NB4 (cell line): ENCODE results near the gene SEC16A.

Experiments used
- DNase-seq: peaks from one replicate; pipeline ENCODE4 v3.0.0; 2010; ENCODE audit warnings: low read depth
- H3K4me3 ChIP-seq: one replicate; pipeline ENCODE4 v1.5.1; 2011; ENCODE audit warnings: mild to moderate bottlenecking, low read depth, low read length, moderate library complexity
- MYC ChIP-seq: IDR thresholded peaks from 2 replicates; pipeline ENCODE4 v1.6.1; 2011; ENCODE audit warnings: low read depth, low read length
- POLR2A ChIP-seq: IDR thresholded peaks from 2 replicates; pipeline ENCODE4 v1.6.1; 2011; ENCODE audit warnings: mild to moderate bottlenecking; ENCODE audit not compliant: insufficient read length; ENCODE audit errors: extremely low read depth
- TF ChIP-seq, protein P1 (sequence below): IDR thresholded peaks from 2 replicates; pipeline ENCODE4 v1.6.1; 2011; ENCODE audit warnings: low read depth, low read length
- TF ChIP-seq, protein P2 (sequence below): IDR thresholded peaks from one replicate; pipeline ENCODE4 v1.5.1; 2012; ENCODE audit warnings: low read depth, low read length

SEC16A gene

DNA sequence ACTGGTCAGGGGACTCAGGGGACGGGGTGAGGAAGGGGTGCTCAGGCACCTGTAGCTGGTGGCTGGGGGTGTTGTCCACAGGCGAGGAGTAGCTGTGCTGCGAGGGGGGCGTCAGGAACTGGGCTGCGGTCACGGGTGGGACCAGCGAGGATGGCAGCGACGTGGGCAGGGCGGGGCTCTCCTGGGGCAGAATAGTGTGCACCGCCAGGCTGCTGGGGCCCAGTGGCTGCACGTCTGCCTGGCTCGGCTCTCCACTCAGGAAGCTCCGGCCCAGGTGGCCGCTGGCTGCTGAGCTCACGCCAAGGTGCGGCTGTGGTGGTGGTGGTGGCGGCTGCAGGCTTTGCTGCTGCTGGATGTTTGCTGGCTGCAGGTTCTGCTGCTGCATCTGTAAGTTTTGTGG is 13.3 kb upstream of the SEC16A start:
- no peak overlapping the region for H3K4me3 ChIP-seq
- TF ChIP-seq POLR2A (no peak), MYC (no peak)
- TF ChIP-seq, protein P1, sequence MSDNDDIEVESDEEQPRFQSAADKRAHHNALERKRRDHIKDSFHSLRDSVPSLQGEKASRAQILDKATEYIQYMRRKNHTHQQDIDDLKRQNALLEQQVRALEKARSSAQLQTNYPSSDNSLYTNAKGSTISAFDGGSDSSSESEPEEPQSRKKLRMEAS = no peak
- TF ChIP-seq, protein P2, sequence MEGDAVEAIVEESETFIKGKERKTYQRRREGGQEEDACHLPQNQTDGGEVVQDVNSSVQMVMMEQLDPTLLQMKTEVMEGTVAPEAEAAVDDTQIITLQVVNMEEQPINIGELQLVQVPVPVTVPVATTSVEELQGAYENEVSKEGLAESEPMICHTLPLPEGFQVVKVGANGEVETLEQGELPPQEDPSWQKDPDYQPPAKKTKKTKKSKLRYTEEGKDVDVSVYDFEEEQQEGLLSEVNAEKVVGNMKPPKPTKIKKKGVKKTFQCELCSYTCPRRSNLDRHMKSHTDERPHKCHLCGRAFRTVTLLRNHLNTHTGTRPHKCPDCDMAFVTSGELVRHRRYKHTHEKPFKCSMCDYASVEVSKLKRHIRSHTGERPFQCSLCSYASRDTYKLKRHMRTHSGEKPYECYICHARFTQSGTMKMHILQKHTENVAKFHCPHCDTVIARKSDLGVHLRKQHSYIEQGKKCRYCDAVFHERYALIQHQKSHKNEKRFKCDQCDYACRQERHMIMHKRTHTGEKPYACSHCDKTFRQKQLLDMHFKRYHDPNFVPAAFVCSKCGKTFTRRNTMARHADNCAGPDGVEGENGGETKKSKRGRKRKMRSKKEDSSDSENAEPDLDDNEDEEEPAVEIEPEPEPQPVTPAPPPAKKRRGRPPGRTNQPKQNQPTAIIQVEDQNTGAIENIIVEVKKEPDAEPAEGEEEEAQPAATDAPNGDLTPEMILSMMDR = no peak
- no peak for DNase-seq

DNA sequence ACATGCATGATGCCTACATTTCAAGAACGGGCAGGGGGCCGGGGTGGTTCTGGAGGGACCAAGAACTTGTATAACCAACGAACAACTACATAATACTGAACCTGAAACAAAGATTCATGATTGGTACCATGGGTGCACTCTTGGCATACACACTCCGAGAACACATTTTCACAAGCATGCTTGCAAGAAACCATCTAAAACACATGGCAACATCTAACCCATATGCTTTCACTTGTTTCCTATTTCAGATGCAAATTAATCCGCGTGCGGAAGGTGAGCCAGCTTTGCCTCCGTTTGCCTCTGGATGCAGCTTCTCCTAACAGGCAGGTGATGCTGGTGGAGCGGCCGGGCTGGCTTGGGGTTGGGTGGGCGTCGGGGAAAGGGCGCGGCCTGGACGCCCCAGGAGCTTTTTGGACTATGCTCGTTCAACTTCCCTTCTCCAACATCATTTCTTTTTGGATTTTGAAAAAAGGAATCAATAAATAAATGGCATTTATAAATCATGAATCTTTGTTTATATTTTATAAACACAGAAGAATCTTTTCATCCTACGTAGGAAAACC is 12.5 kb upstream of the SEC16A start:
- TF ChIP-seq MYC (no peak), POLR2A (no peak)
- TF ChIP-seq, protein P2 = no peak
- TF ChIP-seq, protein P1 = no peak
- DNase-seq = no peak
- H3K4me3 ChIP-seq = no peak overlapping the region

DNA sequence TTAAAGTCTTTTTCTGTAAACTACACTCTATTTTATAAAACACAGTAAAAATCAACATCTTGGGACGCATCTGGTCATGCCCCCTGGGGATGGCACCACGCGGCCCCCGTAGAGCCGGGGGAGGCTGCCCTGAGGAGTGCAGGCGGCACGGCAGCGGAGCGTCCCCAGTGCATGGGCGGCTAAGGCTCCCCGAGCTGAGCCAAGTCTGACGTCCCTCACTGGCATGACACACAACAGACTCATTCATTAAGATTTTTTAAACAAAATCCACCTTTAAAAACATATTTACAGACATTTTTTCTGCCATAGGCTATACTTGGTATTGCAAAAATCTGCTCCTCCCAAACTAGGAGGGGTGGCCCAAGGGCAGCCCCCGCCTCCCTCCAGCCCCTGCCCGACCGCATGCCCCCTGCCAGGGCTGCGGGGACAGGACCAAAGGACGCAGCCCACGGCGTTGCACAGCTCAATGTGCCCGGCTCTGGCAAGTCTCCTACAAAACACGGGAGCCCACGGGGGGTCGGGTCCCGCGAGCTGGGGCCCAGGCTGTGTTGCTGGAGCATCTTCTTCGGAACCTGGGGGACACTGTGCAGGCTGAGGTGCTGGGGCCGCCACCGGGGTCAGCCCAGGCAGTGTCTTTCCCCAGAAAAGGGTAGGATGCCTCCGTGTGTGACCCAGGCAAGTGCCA is 11.8 kb upstream of the SEC16A start:
- no peak for DNase-seq
- TF ChIP-seq, protein P2 = no peak
- TF ChIP-seq, protein P1 = no peak
- TF ChIP-seq POLR2A (no peak), MYC (no peak)

DNA sequence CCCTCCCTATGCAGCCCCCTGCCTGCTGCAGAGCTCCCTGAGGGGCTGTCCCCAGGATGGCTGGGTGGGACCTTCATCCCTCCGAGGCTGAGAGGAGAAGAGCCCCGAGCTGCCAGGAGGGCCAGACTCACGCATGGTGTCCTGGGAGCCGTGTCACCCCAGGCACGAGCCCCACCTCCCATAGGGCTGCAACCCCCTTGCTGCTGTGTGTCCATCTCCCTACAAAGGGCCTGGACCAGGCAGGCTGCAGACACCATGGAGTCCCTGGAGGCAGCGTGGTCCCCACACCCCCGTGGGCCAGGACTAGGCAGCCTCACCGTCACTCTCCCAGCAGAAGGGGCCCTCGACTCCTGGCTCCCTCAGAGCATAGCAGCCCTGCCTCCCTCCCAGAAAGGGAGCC is 11.2 kb upstream of the SEC16A start:
- TF ChIP-seq MYC = no peak
- DNase-seq = no peak
- H3K4me3 ChIP-seq = no peak overlapping the region

More for the DNA sequence above, 11.8 kb upstream of the SEC16A start:
- no peak overlapping the region for H3K4me3 ChIP-seq

DNA sequence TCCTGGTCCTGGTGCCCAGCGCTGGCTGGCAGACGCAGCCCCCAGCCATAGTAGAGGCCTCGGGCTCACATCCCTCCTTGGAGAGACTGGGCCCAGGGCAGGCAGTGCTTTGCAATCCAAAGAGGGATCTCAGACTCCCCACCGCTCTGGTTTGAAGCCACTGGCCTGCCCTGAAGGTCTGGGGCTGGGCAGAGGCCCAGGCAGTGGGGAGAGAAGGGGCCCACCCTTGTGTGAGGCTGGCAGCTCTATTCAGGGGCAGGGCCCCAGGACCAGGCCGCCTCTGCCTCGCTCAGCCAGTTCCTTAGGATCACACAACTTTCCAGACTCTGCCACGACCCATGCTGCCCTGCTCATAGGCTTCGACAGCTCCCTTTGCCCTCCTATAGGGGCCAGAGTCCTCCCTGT is 10.7 kb upstream of the SEC16A start:
- no peak for DNase-seq
- no peak for TF ChIP-seq MYC
- TF ChIP-seq, protein P2 = no peak
- TF ChIP-seq, protein P1 = no peak
- no peak for TF ChIP-seq POLR2A
- H3K4me3 ChIP-seq = no peak overlapping the region

DNA sequence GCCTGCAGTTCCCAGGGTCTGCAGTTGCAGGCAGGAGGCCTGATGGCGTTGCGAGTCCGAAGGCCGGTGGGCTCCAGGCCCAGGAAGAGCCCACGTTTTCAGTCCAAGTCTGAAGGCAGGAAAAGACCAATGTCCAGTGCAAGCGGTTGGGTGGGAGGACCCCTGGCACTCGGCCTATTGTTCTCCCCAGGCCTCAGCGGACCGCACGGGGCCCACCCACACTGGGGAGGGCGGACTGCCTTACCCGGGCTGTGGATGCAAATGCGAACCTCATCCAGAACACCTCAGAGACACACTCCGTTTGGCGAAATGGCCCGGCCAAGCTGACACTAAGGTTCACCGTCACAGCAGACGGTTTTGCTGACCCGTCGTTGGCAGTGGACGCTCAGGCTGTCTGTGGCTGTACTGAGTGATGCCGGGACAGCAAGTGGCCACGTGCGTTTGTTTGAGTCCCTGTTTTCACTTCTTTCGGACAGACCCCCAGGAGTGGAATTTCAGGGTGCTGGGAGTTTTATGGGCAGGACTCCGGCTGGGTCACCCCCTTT is 10.2 kb upstream of the SEC16A start:
- TF ChIP-seq, protein P1 = no peak
- TF ChIP-seq MYC (no peak), POLR2A (no peak)
- TF ChIP-seq, protein P2 = no peak
- H3K4me3 ChIP-seq = no peak overlapping the region
- no peak for DNase-seq
